ENCODE data around the gene SEPTIN11. TPM values are rescaled to one million over a fixed set of nuclear protein-coding genes. Genes with fewer than 3 reads are reported as not detected.

The SEPTIN11 gene
- total and polyA plus RNA-seq, 9 of the 15 experiments (the other 6 are each of a cell fraction or from before 2014, with no cell fraction given) = 25.7 to 142 (median 84.3) TPM

DNA sequence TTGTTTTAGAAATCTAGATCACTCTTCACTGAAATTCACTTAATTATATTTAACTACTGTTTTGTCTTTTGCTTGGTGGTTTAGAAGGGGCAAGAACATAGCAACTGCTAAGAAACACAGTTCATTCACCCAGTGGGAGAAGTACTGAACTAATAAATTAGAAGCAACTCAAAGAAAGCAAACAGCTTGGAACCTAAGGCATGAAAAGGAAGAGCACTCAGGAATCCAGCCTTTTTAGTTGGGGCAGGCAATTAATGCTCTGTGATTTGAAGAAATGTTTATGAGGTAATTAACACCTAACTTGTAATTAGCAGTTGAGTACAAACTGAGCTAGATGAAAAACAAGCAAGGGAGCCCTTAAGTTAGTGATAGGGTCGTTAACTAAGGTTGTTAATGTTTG lies 22.8 kb downstream of the SEPTIN11 start:
- Histone ChIP-seq H3K27me3 (ENCODE audit: control insufficient read depth in 2 of 2, insufficient read depth in 2 of 2, low read length in 2 of 2) (no peaks in the 10 kb centered on the region), H3K9ac (ENCODE audit: insufficient read depth in 1 of 2, low read depth in 2 of 2, low read length in 2 of 2) (no peak overlapping the region), H3K4me3 (no peak overlapping the region), H3K9me3 (replicated peaks; ENCODE audit: control insufficient read depth, insufficient read depth, low read depth, low read length) (no peaks in the 10 kb centered on the region), H3K4me1 (replicated peaks in 1 of 2; ENCODE audit: control insufficient read depth in 2 of 2, insufficient read depth in 2 of 2, low read length in 2 of 2) (peaks cover 0 to 13% of the 10 kb centered on the region in 2 experiments; a peak in 3 of 5 replicates), H3K36me3 (ENCODE audit: control insufficient read depth, insufficient read depth, low read length) (no peaks in the 10 kb centered on the region; the same call in 2 of the 3 replicates), H3K27ac (ENCODE audit: extremely low read depth, low read depth, low read length) (no peak overlapping the region), H3K9me1 (ENCODE audit: control insufficient read depth, insufficient read depth, low read length) (no peaks in the 10 kb centered on the region), H2AFZ (ENCODE audit: low read depth, low read length) (no peak overlapping the region), H3K79me2 (ENCODE audit: control insufficient read depth, insufficient read depth, low read length) (peaks cover 23% of the 10 kb centered on the region; the same call in 2 of the 3 replicates), H4K20me1 (replicated peaks; ENCODE audit: control insufficient read depth, insufficient read depth, low read length) (no peaks in the 10 kb centered on the region), H3K4me2 (ENCODE audit: insufficient read depth, low read length) (no peak overlapping the region)
- TF ChIP-seq, protein P1, sequence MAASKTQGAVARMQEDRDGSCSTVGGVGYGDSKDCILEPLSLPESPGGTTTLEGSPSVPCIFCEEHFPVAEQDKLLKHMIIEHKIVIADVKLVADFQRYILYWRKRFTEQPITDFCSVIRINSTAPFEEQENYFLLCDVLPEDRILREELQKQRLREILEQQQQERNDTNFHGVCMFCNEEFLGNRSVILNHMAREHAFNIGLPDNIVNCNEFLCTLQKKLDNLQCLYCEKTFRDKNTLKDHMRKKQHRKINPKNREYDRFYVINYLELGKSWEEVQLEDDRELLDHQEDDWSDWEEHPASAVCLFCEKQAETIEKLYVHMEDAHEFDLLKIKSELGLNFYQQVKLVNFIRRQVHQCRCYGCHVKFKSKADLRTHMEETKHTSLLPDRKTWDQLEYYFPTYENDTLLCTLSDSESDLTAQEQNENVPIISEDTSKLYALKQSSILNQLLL (CRISPR knock-in tag; IDR thresholded peaks at IDR 0.05; ENCODE audit: borderline replicate concordance) = no peak
- TF ChIP-seq PTTG1 (tag; IDR thresholded peaks at IDR 0.05; ENCODE audit: low read depth) (no peak), FOXK1 (CRISPR knock-in tag; IDR thresholded peaks at IDR 0.05; ENCODE audit: borderline replicate concordance) (no peak), SAFB2 (IDR thresholded peaks at IDR 0.05; ENCODE audit: borderline replicate concordance, low read depth, low read length, severe bottlenecking) (no peak), GABPB2 (CRISPR knock-in tag; conservative IDR thresholded peaks at IDR 0.05) (no peak), HNRNPH1 (optimal IDR thresholded peaks at IDR 0.05; ENCODE audit: low read depth, low read length) (no peak), FOS (IDR thresholded peaks at IDR 0.05; ENCODE audit: extremely low read depth, insufficient read length) (no peak), HNRNPL (IDR thresholded peaks at IDR 0.05; ENCODE audit: low read depth, low read length) (no peak)
- TF ChIP-seq, protein P2, sequence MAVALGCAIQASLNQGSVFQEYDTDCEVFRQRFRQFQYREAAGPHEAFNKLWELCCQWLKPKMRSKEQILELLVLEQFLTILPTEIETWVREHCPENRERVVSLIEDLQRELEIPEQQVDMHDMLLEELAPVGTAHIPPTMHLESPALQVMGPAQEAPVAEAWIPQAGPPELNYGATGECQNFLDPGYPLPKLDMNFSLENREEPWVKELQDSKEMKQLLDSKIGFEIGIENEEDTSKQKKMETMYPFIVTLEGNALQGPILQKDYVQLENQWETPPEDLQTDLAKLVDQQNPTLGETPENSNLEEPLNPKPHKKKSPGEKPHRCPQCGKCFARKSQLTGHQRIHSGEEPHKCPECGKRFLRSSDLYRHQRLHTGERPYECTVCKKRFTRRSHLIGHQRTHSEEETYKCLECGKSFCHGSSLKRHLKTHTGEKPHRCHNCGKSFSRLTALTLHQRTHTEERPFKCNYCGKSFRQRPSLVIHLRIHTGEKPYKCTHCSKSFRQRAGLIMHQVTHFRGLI (CRISPR knock-in tag; IDR thresholded peaks at IDR 0.05) = no peak
- TF ChIP-seq, protein P3, sequence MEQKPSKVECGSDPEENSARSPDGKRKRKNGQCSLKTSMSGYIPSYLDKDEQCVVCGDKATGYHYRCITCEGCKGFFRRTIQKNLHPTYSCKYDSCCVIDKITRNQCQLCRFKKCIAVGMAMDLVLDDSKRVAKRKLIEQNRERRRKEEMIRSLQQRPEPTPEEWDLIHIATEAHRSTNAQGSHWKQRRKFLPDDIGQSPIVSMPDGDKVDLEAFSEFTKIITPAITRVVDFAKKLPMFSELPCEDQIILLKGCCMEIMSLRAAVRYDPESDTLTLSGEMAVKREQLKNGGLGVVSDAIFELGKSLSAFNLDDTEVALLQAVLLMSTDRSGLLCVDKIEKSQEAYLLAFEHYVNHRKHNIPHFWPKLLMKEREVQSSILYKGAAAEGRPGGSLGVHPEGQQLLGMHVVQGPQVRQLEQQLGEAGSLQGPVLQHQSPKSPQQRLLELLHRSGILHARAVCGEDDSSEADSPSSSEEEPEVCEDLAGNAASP (IDR thresholded peaks at IDR 0.05) = no peak
- FAIRE-seq (no peak), DNase-seq (ENCODE audit: extremely low read depth in 1 of 4, low spot score in 3 of 4) (no peak), ATAC-seq (no peak)
- intact Hi-C loops (cut with micrococcal nuclease) = no loop called here
- WGBS (ENCODE audit: insufficient coverage, low coverage, missing lambda C conversion rate) = 50% methylated on average over 1 of the region's 1 CpG
- BruUV-seq (replicated peaks) = no TSS peak
- CTCF ChIA-PET (ENCODE audit: low intra/inter-chr PET ratio) = no interaction called here
- POLR2A ChIA-PET = interaction anchor here (0.7 to 1.2 kb wide), 2 partner anchors 10 to 19 kb away, joined by 3 to 5 read pairs; no protein-coding TSS in a partner anchor
- in situ Hi-C loops (cut with MboI) = no loop called here
